Liver (tissue), 9 donors: Measurements from ENCODE around the gene EPC2. TPM values are rescaled to one million over a fixed set of nuclear protein-coding genes. Genes with fewer than 3 reads are reported as not detected.

Experiments
- DNase-seq: peaks from one replicate; pipeline ENCODE4 v3.0.0-alpha.2; 2017; ENCODE audit warnings: low spot score
- H3K27ac ChIP-seq, 2 donors: one replicate each; pipeline ENCODE4 v1.7.0; 2013; ENCODE audit warnings: inconsistent platforms in 2 of 2, low read length in 2 of 2, control low read depth in 1 of 2, low read depth in 1 of 2, mild to moderate bottlenecking in 1 of 2
- H3K27me3 ChIP-seq, 4 donors: one replicate each; pipeline versions ENCODE4 v1.6.1 to v1.7.0; 2013; ENCODE audit warnings: low read length in 3 of 4, inconsistent platforms in 1 of 4, mild to moderate bottlenecking in 1 of 4, moderate library complexity in 1 of 4; ENCODE audit not compliant: control insufficient read depth in 4 of 4, insufficient read depth in 4 of 4
- H3K36me3 ChIP-seq, 4 donors: one replicate each; pipeline versions ENCODE4 v1.6.1 to v1.7.0; 2013; ENCODE audit warnings: low read length in 3 of 4, mild to moderate bottlenecking in 3 of 4, low read depth in 1 of 4, moderate library complexity in 1 of 4; ENCODE audit not compliant: control insufficient read depth in 4 of 4, insufficient read depth in 3 of 4
- H3K4me1 ChIP-seq, 4 donors: one replicate each; pipeline versions ENCODE4 v1.6.1 to v1.7.0; 2013; ENCODE audit warnings: low read length in 3 of 4, mild to moderate bottlenecking in 3 of 4, moderate library complexity in 1 of 4; ENCODE audit not compliant: control insufficient read depth in 4 of 4, insufficient read depth in 4 of 4
- H3K4me3 ChIP-seq, 3 donors: one replicate each; pipeline versions ENCODE4 v1.6.1 to v1.7.0; 2013; ENCODE audit warnings: low read length in 3 of 3, control low read depth in 1 of 3, low read depth in 1 of 3, mild to moderate bottlenecking in 1 of 3
- H3K9ac ChIP-seq, 2 donors: one replicate each; pipeline ENCODE4 v1.7.0; 2013; ENCODE audit warnings: low read length in 2 of 2, mild to moderate bottlenecking in 2 of 2, moderate library complexity in 2 of 2, control low read depth in 1 of 2, low read depth in 1 of 2
- H3K9me3 ChIP-seq, 4 donors: one replicate each; pipeline versions ENCODE4 v1.6.1 to v1.7.0; 2013; ENCODE audit warnings: low read length in 3 of 4; ENCODE audit not compliant: control insufficient read depth in 4 of 4
- EGR1 ChIP-seq, 2 donors: IDR thresholded peaks; 2 replicates each; pipeline ENCODE4 v1.6.1; 2016 to 2018; ENCODE audit warnings: antibody characterized with exemption in 2 of 2, low read depth in 2 of 2
- FOXA1 ChIP-seq: IDR thresholded peaks from 2 replicates; pipeline ENCODE4 v1.6.1; 2016; ENCODE audit warnings: antibody characterized with exemption
- FOXA2 ChIP-seq: IDR thresholded peaks from 2 replicates; pipeline ENCODE4 v1.6.1; 2016; ENCODE audit warnings: antibody characterized with exemption
- GABPA ChIP-seq, 2 donors: IDR thresholded peaks in 1 of 2; conservative IDR thresholded peaks in 1 of 2; 2 replicates each; pipeline ENCODE4 v1.6.1; 2016; ENCODE audit warnings: antibody characterized with exemption in 2 of 2, mild to moderate bottlenecking in 1 of 2, moderate library complexity in 1 of 2
- HNF4A ChIP-seq, 2 donors: conservative IDR thresholded peaks; 2 replicates each; pipeline ENCODE4 v1.6.1; 2016; ENCODE audit warnings: antibody characterized with exemption in 2 of 2, mild to moderate bottlenecking in 2 of 2
- HNF4G ChIP-seq: IDR thresholded peaks from 2 replicates; pipeline ENCODE4 v1.6.1; 2016; ENCODE audit warnings: antibody characterized with exemption
- JUND ChIP-seq, 2 donors: IDR thresholded peaks; 2 replicates each; pipeline ENCODE4 v1.6.1; 2016; ENCODE audit warnings: antibody characterized with exemption in 2 of 2
- NR2F2 ChIP-seq: IDR thresholded peaks from 2 replicates; pipeline ENCODE4 v1.6.1; 2016; ENCODE audit warnings: antibody characterized with exemption
- RAD21 ChIP-seq, 2 donors: IDR thresholded peaks; 2 replicates each; pipeline ENCODE4 v1.6.1; 2016; ENCODE audit warnings: antibody characterized with exemption in 2 of 2, mild to moderate bottlenecking in 2 of 2
- RXRA ChIP-seq, 2 donors: IDR thresholded peaks; 2 replicates each; pipeline ENCODE4 v1.6.1; 2017 to 2018; ENCODE audit warnings: antibody characterized with exemption in 2 of 2, mild to moderate bottlenecking in 1 of 2
- SP1 ChIP-seq: IDR thresholded peaks from 2 replicates; pipeline ENCODE4 v1.6.1; 2018; ENCODE audit warnings: antibody characterized with exemption, mild to moderate bottlenecking
- TAF1 ChIP-seq: conservative IDR thresholded peaks from 2 replicates; pipeline ENCODE4 v1.6.1; 2016; ENCODE audit warnings: antibody characterized with exemption, mild to moderate bottlenecking
- YY1 ChIP-seq: IDR thresholded peaks from 2 replicates; pipeline ENCODE4 v1.6.1; 2016; ENCODE audit warnings: antibody characterized with exemption, mild to moderate bottlenecking
- WGBS: extraction: QIAGEN DNeasy Blood & Tissue Kit; methylation state at CpG from one replicate; pipeline ENCODE4 v1.1.7; 2013; 5-methylcytosine and 5-hydroxymethylcytosine counted together
- polyA plus RNA-seq, 2 donors: library from polyadenylated mRNA; stranded (reverse) in 1 of 2; unstranded in 1 of 2; fragments of 200-250 nt in 1 of 2; fragments of >200 nt in 1 of 2; fragmentation: Nextera tagmentation in 1 of 2; extraction: Ambion mirVana in 1 of 2; gene quantifications; one replicate each; pipeline versions ENCODE4 v1.2.1 to v1.2.3, GENCODE V29; 2013 to 2015
- total RNA-seq, 2 donors: library from RNA; depleted of rRNA; stranded (reverse); fragments of >200 nt; gene quantifications; one replicate each; pipeline ENCODE4 v1.2.3, GENCODE V29; 2014
- TF ChIP-seq, protein P1 (sequence below): fragments of 150-350 bp; IDR thresholded peaks from 2 replicates; pipeline ENCODE4 v1.5.1; 2017; ENCODE audit warnings: improper control_type of control experiment, low read depth, low read length; ENCODE audit not compliant: missing input control
- TF ChIP-seq, protein P2 (sequence below): IDR thresholded peaks from 2 replicates; pipeline ENCODE4 v1.6.1; 2016; ENCODE audit warnings: antibody characterized with exemption
- TF ChIP-seq, protein P3 (sequence below): IDR thresholded peaks from 2 replicates; pipeline ENCODE4 v1.6.1; 2016; ENCODE audit warnings: antibody characterized with exemption
- TF ChIP-seq, protein P4 (sequence below): IDR thresholded peaks from 2 replicates; pipeline ENCODE4 v1.6.1; 2016; ENCODE audit warnings: antibody characterized with exemption, mild to moderate bottlenecking
- TF ChIP-seq, protein P5 (sequence below): IDR thresholded peaks from 2 replicates; pipeline ENCODE4 v1.6.1; 2016; ENCODE audit warnings: antibody characterized with exemption
- donor health status: healthy.
- donor health status: healthy.
- donor health status: healthy.
- donor health status: healthy.
- donor health status: healthy.

The EPC2 gene
- total and polyA plus RNA-seq, 4 donors, result 2.8 to 17.7 (median 9.6) TPM

DNA sequence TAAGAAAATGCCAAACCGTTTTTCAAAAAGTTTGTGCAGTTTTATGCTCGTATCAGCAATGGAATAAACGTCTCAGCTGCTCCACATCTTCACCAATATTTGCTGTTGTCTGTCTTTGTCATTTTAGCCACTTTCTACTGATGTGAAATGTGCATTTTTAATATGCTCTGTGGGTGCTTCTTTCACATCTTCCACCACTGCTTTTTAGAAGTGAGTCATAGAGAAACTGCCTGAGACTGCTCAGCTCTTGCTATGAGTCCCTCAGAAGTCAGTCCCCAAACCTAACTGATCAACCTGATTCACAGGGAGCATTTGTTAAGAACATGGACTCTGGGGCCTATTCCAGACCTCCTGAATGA, 41.0 kb upstream of the EPC2 start:
- no peak for DNase-seq
- TF ChIP-seq GABPA (IDR thresholded peaks at IDR 0.05 in 1 of 2, conservative IDR thresholded peaks at IDR 0.05 in 1 of 2), result no peak
- TF ChIP-seq, protein P1, sequence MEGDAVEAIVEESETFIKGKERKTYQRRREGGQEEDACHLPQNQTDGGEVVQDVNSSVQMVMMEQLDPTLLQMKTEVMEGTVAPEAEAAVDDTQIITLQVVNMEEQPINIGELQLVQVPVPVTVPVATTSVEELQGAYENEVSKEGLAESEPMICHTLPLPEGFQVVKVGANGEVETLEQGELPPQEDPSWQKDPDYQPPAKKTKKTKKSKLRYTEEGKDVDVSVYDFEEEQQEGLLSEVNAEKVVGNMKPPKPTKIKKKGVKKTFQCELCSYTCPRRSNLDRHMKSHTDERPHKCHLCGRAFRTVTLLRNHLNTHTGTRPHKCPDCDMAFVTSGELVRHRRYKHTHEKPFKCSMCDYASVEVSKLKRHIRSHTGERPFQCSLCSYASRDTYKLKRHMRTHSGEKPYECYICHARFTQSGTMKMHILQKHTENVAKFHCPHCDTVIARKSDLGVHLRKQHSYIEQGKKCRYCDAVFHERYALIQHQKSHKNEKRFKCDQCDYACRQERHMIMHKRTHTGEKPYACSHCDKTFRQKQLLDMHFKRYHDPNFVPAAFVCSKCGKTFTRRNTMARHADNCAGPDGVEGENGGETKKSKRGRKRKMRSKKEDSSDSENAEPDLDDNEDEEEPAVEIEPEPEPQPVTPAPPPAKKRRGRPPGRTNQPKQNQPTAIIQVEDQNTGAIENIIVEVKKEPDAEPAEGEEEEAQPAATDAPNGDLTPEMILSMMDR, result no peak
- TF ChIP-seq, protein P2, sequence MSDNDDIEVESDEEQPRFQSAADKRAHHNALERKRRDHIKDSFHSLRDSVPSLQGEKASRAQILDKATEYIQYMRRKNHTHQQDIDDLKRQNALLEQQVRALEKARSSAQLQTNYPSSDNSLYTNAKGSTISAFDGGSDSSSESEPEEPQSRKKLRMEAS, result no peak
- peaks cover 1 to 16% (median 8%) of the 10 kb centered on the region in 4 donors for H3K9me3 ChIP-seq
- H3K4me1 ChIP-seq, result peaks cover 0 to 4% (median 0%) of the 10 kb centered on the region in 4 donors
- H3K36me3 ChIP-seq, result no peaks in the 10 kb centered on the region
- H3K9ac ChIP-seq, result no peak overlapping the region
- no peaks in the 10 kb centered on the region for H3K27me3 ChIP-seq
- WGBS, result 45% methylated on average over 3 of the region's 3 CpGs
- H3K27ac ChIP-seq, result no peak overlapping the region
- H3K4me3 ChIP-seq, result no peak overlapping the region

DNA sequence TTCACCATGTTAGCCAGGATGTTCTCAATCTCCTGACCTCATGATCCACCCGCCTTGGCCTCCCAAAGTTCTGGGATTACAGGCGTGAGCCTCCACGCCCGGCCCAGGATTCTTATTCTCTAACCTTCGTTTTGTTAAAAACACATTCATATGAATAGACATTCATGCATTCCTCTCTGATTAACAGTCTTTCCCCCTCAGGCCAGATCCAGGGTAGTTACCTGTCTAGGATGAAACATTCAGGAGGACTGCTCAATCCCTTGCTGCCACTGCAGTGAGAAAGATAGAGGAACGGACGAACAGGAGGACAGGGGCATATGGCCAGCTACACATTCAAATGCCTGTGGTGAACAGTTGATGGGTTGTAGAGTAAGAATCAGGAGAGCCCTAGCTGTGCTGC, 39.6 kb upstream of the EPC2 start:
- H3K27ac ChIP-seq, result no peak overlapping the region
- DNase-seq, result no peak
- peaks cover 1 to 13% (median 7%) of the 10 kb centered on the region in 4 donors for H3K9me3 ChIP-seq
- no peaks in the 10 kb centered on the region for H3K27me3 ChIP-seq
- H3K4me1 ChIP-seq, result no peaks in the 10 kb centered on the region
- no peak overlapping the region for H3K4me3 ChIP-seq
- H3K36me3 ChIP-seq, result no peaks in the 10 kb centered on the region
- WGBS, result 91% methylated on average over 7 of the region's 7 CpGs
- no peak overlapping the region for H3K9ac ChIP-seq
- no peak for TF ChIP-seq SP1
- TF ChIP-seq RXRA (IDR thresholded peaks at IDR 0.05), result no peak
- TF ChIP-seq, protein P2, result no peak
- no peak for TF ChIP-seq YY1
- TF ChIP-seq, protein P3, sequence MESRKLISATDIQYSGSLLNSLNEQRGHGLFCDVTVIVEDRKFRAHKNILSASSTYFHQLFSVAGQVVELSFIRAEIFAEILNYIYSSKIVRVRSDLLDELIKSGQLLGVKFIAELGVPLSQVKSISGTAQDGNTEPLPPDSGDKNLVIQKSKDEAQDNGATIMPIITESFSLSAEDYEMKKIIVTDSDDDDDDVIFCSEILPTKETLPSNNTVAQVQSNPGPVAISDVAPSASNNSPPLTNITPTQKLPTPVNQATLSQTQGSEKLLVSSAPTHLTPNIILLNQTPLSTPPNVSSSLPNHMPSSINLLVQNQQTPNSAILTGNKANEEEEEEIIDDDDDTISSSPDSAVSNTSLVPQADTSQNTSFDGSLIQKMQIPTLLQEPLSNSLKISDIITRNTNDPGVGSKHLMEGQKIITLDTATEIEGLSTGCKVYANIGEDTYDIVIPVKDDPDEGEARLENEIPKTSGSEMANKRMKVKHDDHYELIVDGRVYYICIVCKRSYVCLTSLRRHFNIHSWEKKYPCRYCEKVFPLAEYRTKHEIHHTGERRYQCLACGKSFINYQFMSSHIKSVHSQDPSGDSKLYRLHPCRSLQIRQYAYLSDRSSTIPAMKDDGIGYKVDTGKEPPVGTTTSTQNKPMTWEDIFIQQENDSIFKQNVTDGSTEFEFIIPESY, result no peak
- no peak for TF ChIP-seq GABPA (IDR thresholded peaks at IDR 0.05 in 1 of 2, conservative IDR thresholded peaks at IDR 0.05 in 1 of 2)
- TF ChIP-seq FOXA1, result no peak
- TF ChIP-seq HNF4G, result no peak
- TF ChIP-seq NR2F2, result no peak
- no peak for TF ChIP-seq JUND (IDR thresholded peaks at IDR 0.05)
- TF ChIP-seq, protein P4, sequence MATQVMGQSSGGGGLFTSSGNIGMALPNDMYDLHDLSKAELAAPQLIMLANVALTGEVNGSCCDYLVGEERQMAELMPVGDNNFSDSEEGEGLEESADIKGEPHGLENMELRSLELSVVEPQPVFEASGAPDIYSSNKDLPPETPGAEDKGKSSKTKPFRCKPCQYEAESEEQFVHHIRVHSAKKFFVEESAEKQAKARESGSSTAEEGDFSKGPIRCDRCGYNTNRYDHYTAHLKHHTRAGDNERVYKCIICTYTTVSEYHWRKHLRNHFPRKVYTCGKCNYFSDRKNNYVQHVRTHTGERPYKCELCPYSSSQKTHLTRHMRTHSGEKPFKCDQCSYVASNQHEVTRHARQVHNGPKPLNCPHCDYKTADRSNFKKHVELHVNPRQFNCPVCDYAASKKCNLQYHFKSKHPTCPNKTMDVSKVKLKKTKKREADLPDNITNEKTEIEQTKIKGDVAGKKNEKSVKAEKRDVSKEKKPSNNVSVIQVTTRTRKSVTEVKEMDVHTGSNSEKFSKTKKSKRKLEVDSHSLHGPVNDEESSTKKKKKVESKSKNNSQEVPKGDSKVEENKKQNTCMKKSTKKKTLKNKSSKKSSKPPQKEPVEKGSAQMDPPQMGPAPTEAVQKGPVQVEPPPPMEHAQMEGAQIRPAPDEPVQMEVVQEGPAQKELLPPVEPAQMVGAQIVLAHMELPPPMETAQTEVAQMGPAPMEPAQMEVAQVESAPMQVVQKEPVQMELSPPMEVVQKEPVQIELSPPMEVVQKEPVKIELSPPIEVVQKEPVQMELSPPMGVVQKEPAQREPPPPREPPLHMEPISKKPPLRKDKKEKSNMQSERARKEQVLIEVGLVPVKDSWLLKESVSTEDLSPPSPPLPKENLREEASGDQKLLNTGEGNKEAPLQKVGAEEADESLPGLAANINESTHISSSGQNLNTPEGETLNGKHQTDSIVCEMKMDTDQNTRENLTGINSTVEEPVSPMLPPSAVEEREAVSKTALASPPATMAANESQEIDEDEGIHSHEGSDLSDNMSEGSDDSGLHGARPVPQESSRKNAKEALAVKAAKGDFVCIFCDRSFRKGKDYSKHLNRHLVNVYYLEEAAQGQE, result no peak
- TF ChIP-seq, protein P5, sequence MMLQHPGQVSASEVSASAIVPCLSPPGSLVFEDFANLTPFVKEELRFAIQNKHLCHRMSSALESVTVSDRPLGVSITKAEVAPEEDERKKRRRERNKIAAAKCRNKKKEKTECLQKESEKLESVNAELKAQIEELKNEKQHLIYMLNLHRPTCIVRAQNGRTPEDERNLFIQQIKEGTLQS, result no peak
- no peak for TF ChIP-seq RAD21 (IDR thresholded peaks at IDR 0.05)
- TF ChIP-seq FOXA2, result no peak
- TF ChIP-seq EGR1 (IDR thresholded peaks at IDR 0.05; ENCODE audit: low read depth in 2 of 2), result no peak
- no peak for TF ChIP-seq HNF4A (conservative IDR thresholded peaks at IDR 0.05)
- TF ChIP-seq, protein P1, result no peak
- TF ChIP-seq TAF1, result no peak
